ENCODE results near the gene ATP10B. TPM values are rescaled to one million over a fixed set of nuclear protein-coding genes. Genes with fewer than 3 reads are reported as not detected.

Gene ATP10B
- total RNA-seq, 2 donors from 2014 or later, result not detected

DNA sequence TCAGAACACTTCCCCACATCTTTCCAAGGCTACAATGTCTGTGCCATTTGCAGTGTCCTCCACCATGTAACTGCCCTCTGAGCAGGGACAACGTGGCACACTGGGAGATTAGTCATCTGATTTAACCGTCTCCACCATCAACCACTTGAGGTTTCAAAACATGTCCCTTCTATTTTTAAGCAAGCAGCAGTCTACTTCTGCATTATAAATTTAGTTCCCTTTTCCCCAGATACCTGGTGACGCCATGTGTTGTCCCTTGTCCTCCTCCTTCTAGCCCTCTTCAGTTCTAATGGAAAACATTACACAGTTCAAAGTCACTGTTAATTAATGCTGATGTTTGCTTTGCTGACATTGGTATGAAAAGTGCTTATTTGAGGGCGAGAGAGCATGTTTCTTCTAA lies 52.8 kb downstream of the ATP10B start:
- Mint-ChIP-seq H3K27me3 (peaks cover 0 to 13% of the 10 kb centered on the region in 2 donors), H3K4me3 (no peak overlapping the region), H3K27ac (no peak overlapping the region), H3K9me3 (no peaks in the 10 kb centered on the region), H3K36me3 (no peaks in the 10 kb centered on the region), H3K4me1 (ENCODE audit: low read depth in 2 of 2) (no peaks in the 10 kb centered on the region)
- DNase-seq (ENCODE audit: low spot score), result no peak
- no peak for ATAC-seq

DNA sequence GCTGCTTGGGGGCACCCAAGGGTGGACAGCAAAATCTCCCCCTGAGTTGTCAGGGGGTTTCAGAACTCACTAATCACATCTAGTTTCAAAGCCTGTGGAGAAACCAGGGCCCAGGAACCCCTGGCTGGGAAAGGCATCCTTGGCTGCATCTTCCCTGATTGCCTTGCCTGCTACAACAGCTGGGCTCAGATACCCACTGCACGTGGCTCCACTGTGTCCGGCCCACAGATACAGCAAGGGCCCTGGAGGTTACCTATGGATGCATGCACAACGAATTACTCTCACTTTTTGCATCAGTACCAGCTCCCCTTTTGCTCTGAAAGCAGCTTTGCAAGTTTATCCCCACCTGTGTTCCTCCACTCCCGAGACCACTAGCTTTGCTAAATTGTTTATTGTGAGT lies 55.0 kb downstream of the ATP10B start:
- no peak for ATAC-seq
- Mint-ChIP-seq H3K4me3 (no peak overlapping the region), H3K4me1 (ENCODE audit: low read depth in 2 of 2) (no peaks in the 10 kb centered on the region), H3K9me3 (no peaks in the 10 kb centered on the region), H3K27ac (no peak overlapping the region), H3K36me3 (no peaks in the 10 kb centered on the region), H3K27me3 (peaks cover 0 to 13% of the 10 kb centered on the region in 2 donors)
- no peak for DNase-seq (ENCODE audit: low spot score)

DNA sequence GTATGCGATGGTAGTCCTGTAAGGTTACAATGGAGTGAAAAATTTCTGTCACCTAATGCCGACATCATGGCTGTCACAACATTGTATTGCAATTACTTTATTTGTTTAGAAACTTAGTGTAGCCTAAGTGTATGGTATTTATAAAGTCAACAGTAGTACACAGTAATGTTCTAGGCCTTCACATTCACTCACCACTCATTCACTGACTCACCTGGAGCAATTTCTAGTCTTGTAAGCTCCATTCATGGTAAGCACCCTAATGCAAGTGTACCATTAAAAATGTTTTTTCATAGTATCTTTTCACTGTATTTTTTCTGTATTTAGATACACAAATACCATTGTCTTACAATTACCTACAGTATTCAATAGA lies 58.5 kb downstream of the ATP10B start:
- H3K36me3 Mint-ChIP-seq, result no peaks in the 10 kb centered on the region
- peaks cover 0 to 20% of the 10 kb centered on the region in 2 donors for H3K27me3 Mint-ChIP-seq
- DNase-seq (ENCODE audit: low spot score) (no peak), ATAC-seq (no peak)
- H3K4me3 Mint-ChIP-seq, result no peak overlapping the region
- H3K4me1 Mint-ChIP-seq (ENCODE audit: low read depth in 2 of 2), result no peaks in the 10 kb centered on the region
- no peak overlapping the region for H3K27ac Mint-ChIP-seq
- H3K9me3 Mint-ChIP-seq, result no peaks in the 10 kb centered on the region

DNA sequence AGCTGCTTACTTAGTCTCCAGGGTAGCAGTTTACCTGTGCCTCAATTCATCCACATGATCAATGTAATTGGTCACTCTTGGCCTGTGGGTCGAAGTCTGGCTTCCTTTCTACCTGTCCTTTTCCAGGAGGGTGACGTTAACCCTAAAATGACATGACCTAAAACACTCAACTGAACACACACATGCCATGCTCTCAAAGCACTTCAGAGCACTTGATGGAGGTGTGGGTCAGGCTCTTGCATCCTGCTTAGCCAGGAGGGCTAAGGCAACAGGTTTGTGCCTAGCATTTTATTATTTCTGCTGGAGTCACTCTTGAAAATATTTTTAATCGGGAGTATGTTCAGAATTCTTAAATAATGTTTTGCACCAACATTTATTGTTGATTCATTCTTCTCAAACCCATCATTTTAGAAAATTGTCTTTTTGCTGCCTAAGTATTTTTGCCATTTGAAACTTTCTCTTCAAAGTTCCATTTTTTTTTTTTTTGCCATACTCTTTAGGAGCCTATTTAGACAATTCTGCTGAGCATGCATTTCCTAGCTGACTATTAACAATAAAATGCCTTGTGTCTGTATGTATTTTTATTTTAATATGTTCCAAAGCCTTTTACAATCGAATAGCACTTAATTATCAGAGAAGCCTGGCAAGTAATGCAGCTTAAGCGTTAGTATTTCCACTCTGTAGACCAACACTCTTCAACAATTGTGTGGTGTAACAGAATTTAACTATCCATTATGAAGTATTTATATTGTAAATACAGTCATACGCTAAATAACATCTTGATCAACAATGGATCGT lies 59.1 kb downstream of the ATP10B start:
- Mint-ChIP-seq H3K36me3 (no peaks in the 10 kb centered on the region), H3K27ac (no peak overlapping the region), H3K9me3 (no peaks in the 10 kb centered on the region), H3K4me3 (no peak overlapping the region), H3K4me1 (ENCODE audit: low read depth in 2 of 2) (no peaks in the 10 kb centered on the region), H3K27me3 (peaks cover 0 to 15% of the 10 kb centered on the region in 2 donors)
- ATAC-seq (no peak), DNase-seq (ENCODE audit: low spot score) (no peak)

DNA sequence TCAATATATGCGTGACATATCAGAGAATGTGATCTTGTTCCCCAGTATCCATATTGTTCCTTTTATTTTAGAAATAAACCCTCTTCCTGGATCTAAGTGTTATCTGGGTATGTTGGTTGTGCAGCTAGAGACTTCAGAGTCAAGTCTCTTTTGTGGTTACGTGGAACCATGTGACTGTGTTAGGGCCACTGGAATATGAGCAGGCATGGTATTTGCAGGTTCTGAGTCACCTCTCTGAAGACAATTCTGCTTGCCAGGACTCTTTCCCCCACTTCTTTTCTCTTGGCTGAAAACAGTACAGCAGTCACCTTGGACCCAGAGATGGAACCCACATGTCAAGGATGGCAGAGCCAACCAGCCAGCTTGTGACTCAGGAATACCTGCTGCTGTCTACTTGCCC lies 59.7 kb downstream of the ATP10B start:
- Mint-ChIP-seq H3K9me3 (no peaks in the 10 kb centered on the region), H3K4me1 (ENCODE audit: low read depth in 2 of 2) (no peaks in the 10 kb centered on the region)
- no peak for ATAC-seq

DNA sequence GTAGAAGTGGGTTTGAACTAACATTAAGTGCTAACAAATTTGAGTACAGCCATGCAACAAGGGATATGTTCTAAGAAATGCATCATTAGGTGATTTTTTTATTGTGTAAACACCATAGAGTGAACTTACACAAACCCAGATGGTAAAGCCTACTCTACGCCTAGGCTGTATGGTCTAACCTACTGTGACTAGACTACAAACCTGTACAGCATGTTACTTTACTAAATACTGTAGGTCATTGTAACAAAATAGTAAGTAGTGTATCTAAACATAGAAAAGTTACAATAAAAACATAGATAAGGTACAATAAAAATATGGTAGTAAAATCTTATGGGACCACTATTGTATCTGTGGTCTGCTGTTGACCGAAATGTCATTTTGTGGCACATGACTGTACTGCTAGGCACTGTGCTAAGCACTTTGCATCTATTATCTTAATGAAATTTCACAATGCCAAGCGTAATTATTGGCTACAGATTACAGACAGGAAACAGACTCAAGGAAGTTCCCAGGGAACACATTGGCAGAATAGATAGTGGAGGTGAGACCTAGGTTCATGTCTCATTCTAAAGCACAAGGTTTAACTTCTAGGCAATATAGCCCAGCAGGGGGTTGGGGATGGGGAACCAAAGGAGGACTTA lies 62.7 kb downstream of the ATP10B start:
- Mint-ChIP-seq H3K4me3 (no peak overlapping the region), H3K4me1 (ENCODE audit: low read depth in 2 of 2) (no peaks in the 10 kb centered on the region), H3K9me3 (no peaks in the 10 kb centered on the region), H3K36me3 (no peaks in the 10 kb centered on the region), H3K27ac (no peak overlapping the region), H3K27me3 (peaks cover 0 to 7% of the 10 kb centered on the region in 2 donors)
- DNase-seq (ENCODE audit: low spot score) (no peak), ATAC-seq (no peak)

More for the DNA sequence above, 59.7 kb downstream of the ATP10B start:
- no peaks in the 10 kb centered on the region for H3K36me3 Mint-ChIP-seq
- no peak overlapping the region for H3K4me3 Mint-ChIP-seq
- H3K27me3 Mint-ChIP-seq, result peaks cover 0 to 8% of the 10 kb centered on the region in 2 donors
- no peak for DNase-seq (ENCODE audit: low spot score)
- no peak overlapping the region for H3K27ac Mint-ChIP-seq

DNA sequence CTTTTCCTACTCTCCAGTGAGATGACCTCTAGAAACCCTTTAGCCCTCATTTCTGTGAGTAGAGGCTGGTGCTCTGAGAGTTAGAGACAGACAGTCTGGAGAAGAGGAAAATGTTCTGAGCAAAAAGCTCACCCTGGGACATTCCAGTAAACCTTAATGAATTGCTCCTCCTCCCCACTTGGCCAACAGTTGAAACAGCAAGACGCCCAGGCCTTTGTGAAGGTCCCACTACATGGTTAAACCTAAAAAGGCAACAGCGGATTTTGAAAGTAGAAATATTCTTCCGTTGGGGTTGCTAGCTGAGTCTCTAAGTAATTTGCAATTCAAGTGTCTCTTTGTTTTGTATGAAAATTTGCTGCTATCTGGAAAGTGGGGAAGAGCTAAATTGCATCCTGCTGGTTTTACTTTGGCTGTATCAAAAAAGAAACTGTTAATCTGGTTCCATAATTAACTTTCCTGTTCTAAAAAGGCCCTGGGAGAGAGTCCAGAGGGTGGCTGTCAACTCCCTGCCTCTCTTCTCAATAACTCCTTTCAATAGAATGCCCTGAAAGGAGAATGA lies 63.8 kb downstream of the ATP10B start:
- Mint-ChIP-seq H3K4me1 (ENCODE audit: low read depth in 2 of 2) (no peaks in the 10 kb centered on the region), H3K9me3 (no peaks in the 10 kb centered on the region), H3K27ac (no peak overlapping the region), H3K4me3 (no peak overlapping the region), H3K27me3 (peaks cover 0 to 7% of the 10 kb centered on the region in 2 donors), H3K36me3 (no peaks in the 10 kb centered on the region)
- ATAC-seq (no peak), DNase-seq (ENCODE audit: low spot score) (no peak)

DNA sequence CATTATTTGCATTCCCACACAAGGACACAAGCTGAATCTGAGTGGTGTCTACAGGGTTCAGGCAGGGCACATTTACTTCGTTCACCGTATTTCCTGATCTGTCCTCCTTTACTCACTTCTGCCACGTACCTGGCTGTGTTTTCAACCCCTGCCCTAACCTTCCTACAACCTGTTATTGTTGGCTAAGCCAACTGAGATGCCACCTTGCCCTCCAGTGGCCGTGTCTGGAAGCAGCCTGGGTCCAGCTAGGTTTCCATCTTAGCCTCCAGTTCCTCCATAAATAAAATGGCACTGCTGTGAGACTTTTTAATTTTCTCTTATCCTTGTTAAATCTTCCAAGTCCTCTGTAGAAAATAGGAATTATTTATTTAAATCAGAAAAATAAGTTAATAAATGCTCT lies 64.8 kb downstream of the ATP10B start:
- H3K9me3 Mint-ChIP-seq, result no peaks in the 10 kb centered on the region
- H3K4me3 Mint-ChIP-seq, result no peak overlapping the region
- H3K27me3 Mint-ChIP-seq, result peaks cover 2 to 7% of the 10 kb centered on the region in 2 donors
- DNase-seq (ENCODE audit: low spot score) (no peak), ATAC-seq (no peak)
- H3K4me1 Mint-ChIP-seq (ENCODE audit: low read depth in 2 of 2), result no peaks in the 10 kb centered on the region
- no peaks in the 10 kb centered on the region for H3K36me3 Mint-ChIP-seq
- H3K27ac Mint-ChIP-seq, result no peak overlapping the region

DNA sequence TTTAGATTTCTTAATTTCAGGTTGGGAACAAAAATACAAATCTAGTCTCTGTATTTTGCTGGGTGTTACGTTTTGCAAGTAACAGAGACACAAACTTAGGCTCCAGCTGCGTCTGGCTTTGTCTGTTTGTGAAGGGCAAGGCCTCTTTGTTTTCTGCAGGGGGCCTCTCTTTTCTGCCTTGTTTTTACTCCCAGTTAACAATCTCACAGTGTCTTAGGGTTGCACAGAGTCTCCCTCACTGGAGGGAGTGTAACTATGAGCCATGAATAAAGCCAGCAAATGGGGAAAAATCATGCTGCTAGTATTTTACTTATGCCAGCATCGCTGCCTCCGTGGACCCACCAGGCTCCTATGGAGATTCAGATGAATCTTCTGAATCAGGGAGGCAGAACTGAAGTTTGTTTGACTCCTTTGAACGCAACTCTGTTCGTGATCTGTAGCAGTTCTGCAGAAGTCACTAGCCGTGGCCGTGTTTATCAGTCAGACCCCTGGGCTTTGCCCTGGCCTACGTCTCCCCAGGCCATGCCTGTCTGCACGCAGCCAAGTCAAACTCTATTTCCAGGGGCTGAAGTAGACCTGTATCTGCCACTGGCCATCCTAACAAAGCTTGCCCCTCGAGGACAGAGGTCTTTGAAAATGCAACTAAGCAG lies 77.2 kb downstream of the ATP10B start:
- H3K27me3 Mint-ChIP-seq, result peaks cover 0 to 14% of the 10 kb centered on the region in 2 donors
- H3K27ac Mint-ChIP-seq, result no peak overlapping the region
- no peak for DNase-seq (ENCODE audit: low spot score)
- no peaks in the 10 kb centered on the region for H3K36me3 Mint-ChIP-seq
- H3K4me1 Mint-ChIP-seq (ENCODE audit: low read depth in 2 of 2), result no peaks in the 10 kb centered on the region
- no peaks in the 10 kb centered on the region for H3K9me3 Mint-ChIP-seq
- ATAC-seq, result no peak
- no peak overlapping the region for H3K4me3 Mint-ChIP-seq

DNA sequence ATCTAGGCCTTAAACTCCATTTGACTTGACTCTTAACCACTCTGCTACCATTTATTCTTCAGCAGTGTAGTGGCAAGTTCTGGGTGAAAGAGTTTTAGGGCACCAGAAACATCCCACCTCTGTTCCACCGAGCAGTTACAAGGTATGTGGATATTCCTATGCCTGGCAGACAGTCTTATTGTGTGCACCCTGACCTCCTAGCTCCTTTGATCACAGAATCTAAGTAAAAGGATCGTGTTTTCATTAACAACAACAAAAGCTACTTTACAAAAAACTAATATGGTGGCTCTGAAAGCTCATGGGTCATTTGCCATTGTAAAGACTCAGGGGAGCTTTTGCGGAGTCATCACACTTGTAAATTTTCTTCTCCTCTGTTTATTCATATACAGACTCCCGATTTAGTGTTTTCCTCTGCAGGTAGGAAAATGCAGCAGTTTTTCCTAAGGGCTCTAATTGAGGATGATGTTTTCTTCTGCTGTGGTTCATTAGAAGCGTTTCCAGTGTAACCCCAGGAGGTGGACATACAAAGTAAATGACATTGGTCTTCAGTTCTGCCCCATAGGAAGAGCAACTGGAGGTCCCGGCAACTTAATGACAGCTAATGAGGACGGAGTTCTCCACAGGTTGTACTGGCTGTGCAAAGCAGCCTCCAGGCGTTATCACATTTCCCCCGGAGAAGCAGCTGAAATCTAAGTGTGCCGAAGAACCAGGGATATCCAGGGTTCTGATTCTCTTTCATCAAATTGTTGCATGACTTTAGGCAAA lies 78.2 kb downstream of the ATP10B start:
- no peak for ATAC-seq

DNA sequence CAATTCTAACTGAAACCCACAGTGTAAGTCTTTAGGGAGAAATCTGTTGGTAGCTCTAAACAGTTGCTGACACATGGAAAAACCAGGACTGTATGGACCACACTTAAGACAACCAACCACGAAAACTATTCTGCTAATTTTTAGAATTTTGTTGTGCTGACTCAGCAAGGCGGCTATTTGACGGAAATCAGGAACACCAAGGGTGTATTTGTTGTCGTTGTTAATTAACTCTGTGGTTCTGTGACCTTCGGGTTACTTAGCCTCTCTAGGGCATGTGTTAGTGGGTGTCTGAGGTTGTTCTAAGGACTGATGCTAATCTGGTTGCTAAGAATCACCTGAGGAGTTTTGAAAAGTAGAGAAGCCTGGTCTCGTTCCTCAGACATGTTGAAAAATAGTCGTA lies 79.2 kb downstream of the ATP10B start:
- H3K4me3 Mint-ChIP-seq, result no peak overlapping the region
- ATAC-seq, result no peak
- H3K36me3 Mint-ChIP-seq, result peaks cover 5% of the 10 kb centered on the region
- H3K9me3 Mint-ChIP-seq, result no peaks in the 10 kb centered on the region
- H3K27ac Mint-ChIP-seq, result no peak overlapping the region
- peaks cover 0 to 19% of the 10 kb centered on the region in 2 donors for H3K27me3 Mint-ChIP-seq
- peaks cover 0 to 4% of the 10 kb centered on the region in 2 donors for H3K4me1 Mint-ChIP-seq (ENCODE audit: low read depth in 2 of 2)
- no peak for DNase-seq (ENCODE audit: low spot score)

More for the DNA sequence above, 78.2 kb downstream of the ATP10B start:
- Mint-ChIP-seq H3K36me3 (no peaks in the 10 kb centered on the region), H3K4me1 (ENCODE audit: low read depth in 2 of 2) (no peaks in the 10 kb centered on the region), H3K4me3 (no peak overlapping the region), H3K9me3 (no peaks in the 10 kb centered on the region), H3K27me3 (peaks cover 0 to 14% of the 10 kb centered on the region in 2 donors), H3K27ac (no peak overlapping the region)
- no peak for DNase-seq (ENCODE audit: low spot score)

DNA sequence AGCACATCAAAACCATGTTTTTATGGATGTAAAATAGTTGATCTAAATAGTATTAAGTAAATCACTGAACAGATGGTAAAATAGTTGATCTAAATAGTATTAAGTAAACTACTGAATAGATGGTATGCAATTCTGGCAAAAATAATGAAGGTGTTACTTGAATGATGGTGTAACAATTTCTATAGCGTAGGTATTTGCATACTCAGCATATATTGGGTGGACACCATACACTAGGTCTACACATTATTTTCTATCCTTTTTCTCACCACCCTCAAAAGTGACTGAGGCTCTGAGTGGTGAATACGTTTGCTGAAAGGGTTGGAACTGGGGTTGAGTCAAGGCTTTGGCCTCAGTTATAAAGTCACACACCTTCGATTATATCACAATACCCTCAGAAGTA lies 81.3 kb downstream of the ATP10B start:
- H3K27ac Mint-ChIP-seq, result no peak overlapping the region
- ATAC-seq, result no peak

DNA sequence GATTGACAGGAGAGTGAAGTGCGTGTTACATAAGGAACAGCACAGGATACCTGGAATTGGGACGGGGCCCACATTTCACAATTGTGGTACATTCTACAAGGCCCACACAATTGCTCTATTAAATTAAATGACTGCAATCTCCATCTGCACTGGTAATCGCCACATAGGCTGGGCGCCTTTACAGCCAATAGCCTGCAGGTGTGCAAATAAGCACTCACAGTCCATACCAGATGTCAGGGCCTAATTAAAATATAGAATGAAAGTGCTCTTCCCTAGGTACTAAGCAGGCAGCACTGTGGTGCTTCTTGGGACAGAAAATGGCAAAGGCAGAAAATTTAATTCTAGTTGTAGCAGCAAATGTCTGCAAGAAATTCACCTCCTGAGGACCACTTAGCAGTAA lies 82.7 kb downstream of the ATP10B start:
- peaks cover 0 to 6% of the 10 kb centered on the region in 2 donors for H3K4me1 Mint-ChIP-seq (ENCODE audit: low read depth in 2 of 2)
- no peak overlapping the region for H3K27ac Mint-ChIP-seq
- ATAC-seq, result no peak
- H3K36me3 Mint-ChIP-seq, result peaks cover 5% of the 10 kb centered on the region
- no peak for DNase-seq (ENCODE audit: low spot score)
- no peak overlapping the region for H3K4me3 Mint-ChIP-seq
- peaks cover 3% of the 10 kb centered on the region for H3K9me3 Mint-ChIP-seq
- peaks cover 0 to 25% of the 10 kb centered on the region in 2 donors for H3K27me3 Mint-ChIP-seq

More for the DNA sequence above, 81.3 kb downstream of the ATP10B start:
- Mint-ChIP-seq H3K4me3 (no peak overlapping the region), H3K9me3 (no peaks in the 10 kb centered on the region), H3K4me1 (ENCODE audit: low read depth in 2 of 2) (peaks cover 0 to 6% of the 10 kb centered on the region in 2 donors), H3K36me3 (peaks cover 5% of the 10 kb centered on the region), H3K27me3 (peaks cover 0 to 11% of the 10 kb centered on the region in 2 donors)
- DNase-seq (ENCODE audit: low spot score), result no peak

Measured in natural killer cell treated with Interleukin-12 subunit alpha and Interleukin-12 subunit beta and Interleukin-15 and Interleukin-18, amount 100 ng/mL, for 72 hours (primary cell).